Prostate gland (tissue), 2 donors: ENCODE data around the gene TNFRSF6B. TPM values are rescaled to one million over a fixed set of nuclear protein-coding genes. Genes with fewer than 3 reads are reported as not detected.

Source experiments
- DNase-seq: peaks from one replicate; pipeline ENCODE4 v3.0.0-alpha.2; 2019; ENCODE audit warnings: low spot score
- H3K27ac ChIP-seq, 2 donors: fragments of 200-600 bp; sonication (generic); 2 replicates each; pipeline ENCODE4 v1.5.1; 2017 to 2019
- H3K27me3 ChIP-seq: fragments of 200-600 bp; sonication (generic); replicated peaks from 2 replicates; pipeline ENCODE4 v1.5.1; 2019; ENCODE audit not compliant: insufficient read depth
- H3K36me3 ChIP-seq, 2 donors: fragments of 200-600 bp; sonication (generic); 1 replicate in 1 of 2; 2 replicates in 1 of 2; pipeline versions ENCODE4 v1.5.1 to v1.8.1; 2017 to 2019
- H3K4me1 ChIP-seq: fragments of 200-600 bp; sonication (generic); replicated peaks from 2 replicates; pipeline ENCODE4 v1.5.1; 2019
- H3K4me3 ChIP-seq, 2 donors: fragments of 200-600 bp; sonication (generic); 2 replicates each; pipeline ENCODE4 v1.5.1; 2017 to 2019
- H3K9me3 ChIP-seq: fragments of 200-600 bp; sonication (generic); 2 replicates; pipeline ENCODE4 v1.5.1; 2017
- POLR2A ChIP-seq: fragments of 450-650 bp; IDR thresholded peaks from one replicate; pipeline ENCODE4 v1.6.1; 2016; ENCODE audit warnings: antibody characterized with exemption, mild to moderate bottlenecking
- POLR2AphosphoS5 ChIP-seq: sonication (generic); formaldehyde crosslinking; IDR thresholded peaks from one replicate; pipeline ENCODE4 v1.6.1; 2017; ENCODE audit warnings: antibody characterized with exemption
- WGBS: methylation state at CpG from one replicate; pipeline ENCODE4 v1.1.5; 2018; 5-methylcytosine and 5-hydroxymethylcytosine counted together
- intact Hi-C: fragments of 100-400 bp; cut with DNase I; formaldehyde crosslinking; loops from one replicate; pipeline ENCODE4 v1.14.2; 2022
- total RNA-seq, 2 donors: library from RNA; depleted of rRNA; stranded (reverse); fragments of >200 nt; gene quantifications; one replicate each; pipeline ENCODE4 v1.1.0, GENCODE V29; 2016
- TF ChIP-seq, protein P1 (sequence below), 4 experiments: fragments of 200-600 bp in 2 of 4; fragments of 450-650 bp in 2 of 4; sonication (generic) in 2 of 4; IDR thresholded peaks; 1 replicate in 3 of 4; 2 replicates in 1 of 4; pipeline ENCODE4 v1.5.1; 2016 to 2019; ENCODE audit warnings: antibody characterized with exemption in 4 of 4, mild to moderate bottlenecking in 2 of 4, moderate library complexity in 2 of 4

Gene TNFRSF6B
- total RNA-seq, 2 donors from 2014 or later, result 6.7 to 12.2 TPM

DNA sequence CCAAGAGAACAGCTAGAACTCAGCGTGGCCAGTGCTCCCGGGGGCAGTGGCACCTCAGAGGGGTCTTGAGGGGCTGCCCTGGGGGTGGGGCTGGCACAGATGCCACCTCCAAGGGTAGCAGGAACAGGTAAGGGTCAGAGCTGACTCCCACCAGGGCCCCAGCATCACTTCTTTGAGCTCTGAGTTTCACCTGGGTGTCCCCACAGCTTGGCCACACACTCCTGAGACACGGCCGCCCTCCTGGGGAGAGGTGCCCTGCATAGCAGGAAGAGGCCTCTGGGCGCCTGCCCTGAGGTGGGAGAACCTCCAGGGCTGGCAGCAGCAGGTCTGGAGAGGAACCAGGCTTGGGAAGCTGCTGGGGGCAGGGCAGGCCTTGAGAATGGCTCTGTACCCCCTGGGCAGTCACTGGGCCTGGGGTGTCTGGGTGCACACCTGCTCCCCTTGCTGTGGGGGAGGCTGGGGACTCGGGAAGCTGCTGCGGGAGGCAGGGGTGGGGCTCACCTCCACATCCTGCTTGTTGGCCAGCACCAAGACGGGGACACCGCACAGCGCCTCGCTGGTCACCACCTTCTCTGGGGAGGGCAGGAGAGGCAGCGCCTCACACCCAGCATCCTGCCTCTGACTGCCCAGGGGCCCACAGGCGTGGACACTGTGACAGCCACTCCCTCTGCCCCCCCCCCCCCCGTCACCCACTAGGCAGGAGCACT lies 5.0 kb downstream of the TNFRSF6B start:
- TF ChIP-seq, protein P1, sequence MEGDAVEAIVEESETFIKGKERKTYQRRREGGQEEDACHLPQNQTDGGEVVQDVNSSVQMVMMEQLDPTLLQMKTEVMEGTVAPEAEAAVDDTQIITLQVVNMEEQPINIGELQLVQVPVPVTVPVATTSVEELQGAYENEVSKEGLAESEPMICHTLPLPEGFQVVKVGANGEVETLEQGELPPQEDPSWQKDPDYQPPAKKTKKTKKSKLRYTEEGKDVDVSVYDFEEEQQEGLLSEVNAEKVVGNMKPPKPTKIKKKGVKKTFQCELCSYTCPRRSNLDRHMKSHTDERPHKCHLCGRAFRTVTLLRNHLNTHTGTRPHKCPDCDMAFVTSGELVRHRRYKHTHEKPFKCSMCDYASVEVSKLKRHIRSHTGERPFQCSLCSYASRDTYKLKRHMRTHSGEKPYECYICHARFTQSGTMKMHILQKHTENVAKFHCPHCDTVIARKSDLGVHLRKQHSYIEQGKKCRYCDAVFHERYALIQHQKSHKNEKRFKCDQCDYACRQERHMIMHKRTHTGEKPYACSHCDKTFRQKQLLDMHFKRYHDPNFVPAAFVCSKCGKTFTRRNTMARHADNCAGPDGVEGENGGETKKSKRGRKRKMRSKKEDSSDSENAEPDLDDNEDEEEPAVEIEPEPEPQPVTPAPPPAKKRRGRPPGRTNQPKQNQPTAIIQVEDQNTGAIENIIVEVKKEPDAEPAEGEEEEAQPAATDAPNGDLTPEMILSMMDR (IDR thresholded peaks at IDR 0.05), result no peak
- TF ChIP-seq POLR2AphosphoS5 (no peak), POLR2A (no peak)
- no peaks in the 10 kb centered on the region for H3K9me3 ChIP-seq
- no peaks in the 10 kb centered on the region for H3K27me3 ChIP-seq
- DNase-seq, result no peak
- no peak overlapping the region for H3K27ac ChIP-seq
- H3K4me1 ChIP-seq, result peaks cover 8% of the 10 kb centered on the region
- 85% methylated on average over 11 of the region's 14 CpGs for WGBS
- H3K4me3 ChIP-seq, result no peak overlapping the region
- intact Hi-C loops, result no loop called here
- H3K36me3 ChIP-seq, result peaks cover 0 to 23% of the 10 kb centered on the region in 2 donors

- intact Hi-C loops, result no loop called here
- Histone ChIP-seq H3K27ac (no peak overlapping the region), H3K27me3 (no peaks in the 10 kb centered on the region), H3K4me1 (peaks cover 10% of the 10 kb centered on the region), H3K36me3 (peaks cover 0 to 23% of the 10 kb centered on the region in 2 donors), H3K4me3 (no peak overlapping the region), H3K9me3 (no peaks in the 10 kb centered on the region)
- no peak for DNase-seq
- WGBS, result 88% methylated on average over 16 of the region's 16 CpGs
- TF ChIP-seq, protein P1 (IDR thresholded peaks at IDR 0.05), result no peak
- TF ChIP-seq POLR2A, result no peak
- TF ChIP-seq POLR2AphosphoS5, result no peak
Observed at GRCh38 chr20:63702036-63702665, 5.7 kb downstream of the TNFRSF6B start.

- Histone ChIP-seq H3K4me1 (peaks cover 8% of the 10 kb centered on the region), H3K9me3 (no peaks in the 10 kb centered on the region), H3K36me3 (peaks cover 0 to 23% of the 10 kb centered on the region in 2 donors), H3K4me3 (no peak overlapping the region), H3K27me3 (no peaks in the 10 kb centered on the region), H3K27ac (no peak overlapping the region)
- DNase-seq, result no peak
- WGBS, result 77% methylated on average over 12 of the region's 13 CpGs
- intact Hi-C loops, result no loop called here
- TF ChIP-seq POLR2A (no peak), POLR2AphosphoS5 (no peak)
- TF ChIP-seq, protein P1 (IDR thresholded peaks at IDR 0.05), result no peak
Observed at GRCh38 chr20:63702751-63703470, 6.5 kb downstream of the TNFRSF6B start.

- TF ChIP-seq POLR2A, result no peak
- TF ChIP-seq, protein P1 (IDR thresholded peaks at IDR 0.05), result no peak
- Histone ChIP-seq H3K4me1 (peaks cover 10% of the 10 kb centered on the region), H3K27ac (no peak overlapping the region), H3K27me3 (no peaks in the 10 kb centered on the region), H3K36me3 (peaks cover 0 to 23% of the 10 kb centered on the region in 2 donors), H3K4me3 (no peak overlapping the region), H3K9me3 (no peaks in the 10 kb centered on the region)
- no peak for DNase-seq
- 89% methylated on average over 14 of the region's 15 CpGs for WGBS
- intact Hi-C loops, result no loop called here
Observed at GRCh38 chr20:63703471-63703975, 7.1 kb downstream of the TNFRSF6B start.
